Osteoblast (primary cell): Measurements from ENCODE around the gene CCNJ. TPM values are rescaled to one million over a fixed set of nuclear protein-coding genes. Genes with fewer than 3 reads are reported as not detected.

Source experiments
- DNase-seq: peaks from one replicate; pipeline ENCODE4 v3.0.0; 2011; ENCODE audit warnings: low spot score, mixed read lengths; ENCODE audit not compliant: insufficient read length; ENCODE audit errors: missing footprints
- H2AFZ ChIP-seq: 2 replicates; pipeline ENCODE4 v1.6.0; 2011; ENCODE audit warnings: mild to moderate bottlenecking, low read length
- H3K27ac ChIP-seq: 2 replicates; pipeline ENCODE4 v1.5.1; 2011; ENCODE audit warnings: mild to moderate bottlenecking, low read depth, low read length, moderate library complexity
- H3K27me3 ChIP-seq: 2 replicates; pipeline ENCODE4 v1.6.0; 2012; ENCODE audit warnings: mild to moderate bottlenecking, control low read depth, inconsistent platforms, low read length, moderate library complexity; ENCODE audit not compliant: insufficient read depth
- H3K36me3 ChIP-seq: 2 replicates; pipeline ENCODE4 v1.5.1; 2011; ENCODE audit warnings: mild to moderate bottlenecking, low read length, control low read depth, moderate library complexity; ENCODE audit not compliant: insufficient read depth
- H3K4me1 ChIP-seq: 2 replicates; pipeline ENCODE4 v1.5.1; 2011; ENCODE audit warnings: mild to moderate bottlenecking, low read length, control low read depth, moderate library complexity; ENCODE audit not compliant: insufficient read depth
- H3K4me2 ChIP-seq: 2 replicates; pipeline ENCODE4 v1.6.0; 2011; ENCODE audit warnings: mild to moderate bottlenecking, low read length; ENCODE audit not compliant: insufficient read depth
- H3K4me3 ChIP-seq: fragments of 200-600 bp; sonication (generic); 3 replicates; pipeline ENCODE4 v1.5.1; 2012; ENCODE audit warnings: mild to moderate bottlenecking, low read length, inconsistent platforms; ENCODE audit not compliant: insufficient read depth
- H3K79me2 ChIP-seq: 2 replicates; pipeline ENCODE4 v1.6.0; 2012; ENCODE audit warnings: mild to moderate bottlenecking, low read length, control low read depth, inconsistent platforms; ENCODE audit not compliant: insufficient read depth
- H3K9me3 ChIP-seq: 2 replicates; pipeline ENCODE4 v1.5.1; 2011; ENCODE audit warnings: low read depth, low read length, control low read depth
- H4K20me1 ChIP-seq: 2 replicates; pipeline ENCODE4 v1.6.0; 2012; ENCODE audit warnings: mild to moderate bottlenecking, low read length, control low read depth; ENCODE audit not compliant: insufficient read depth
- total RNA-seq: library from RNA; depleted of rRNA; stranded (reverse); fragments of >200 nt; gene quantifications from 2 replicates; pipeline ENCODE4 v1.2.3, GENCODE V29; 2012
- TF ChIP-seq, protein P1 (sequence below): IDR thresholded peaks from 2 replicates; pipeline ENCODE4 v1.5.1; 2011; ENCODE audit warnings: mild to moderate bottlenecking, low read depth, low read length, moderate library complexity; ENCODE audit errors: extremely low read depth

The CCNJ gene
- total RNA-seq, 1 donor = 5.8 TPM

DNA sequence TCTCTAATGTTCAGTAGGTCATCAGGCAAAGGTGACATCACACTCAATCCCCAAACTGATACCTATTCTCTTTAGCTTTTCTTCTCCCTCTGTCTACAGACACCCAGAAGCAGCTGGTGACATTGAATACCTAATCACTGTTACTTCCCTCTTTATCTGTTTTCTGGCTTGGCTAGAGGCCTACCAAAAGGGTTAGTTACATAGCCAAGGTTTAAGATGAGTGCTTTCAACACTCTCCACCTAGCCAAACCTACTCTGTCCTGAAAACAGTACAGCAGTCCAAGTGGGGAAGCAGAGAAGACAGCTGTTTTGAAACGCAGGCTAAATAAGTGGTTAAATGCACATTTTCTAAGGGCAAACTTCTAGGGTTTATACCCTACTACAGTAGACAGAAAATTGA lies 39.4 kb downstream of the CCNJ start:
- Histone ChIP-seq H3K36me3 (no peaks in the 10 kb centered on the region), H3K4me1 (no peaks in the 10 kb centered on the region), H3K4me3 (no peak overlapping the region), H3K79me2 (no peaks in the 10 kb centered on the region), H2AFZ (no peak overlapping the region), H3K4me2 (no peak overlapping the region), H4K20me1 (no peaks in the 10 kb centered on the region), H3K27me3 (no peaks in the 10 kb centered on the region), H3K9me3 (no peaks in the 10 kb centered on the region), H3K27ac (no peak overlapping the region)
- TF ChIP-seq, protein P1, sequence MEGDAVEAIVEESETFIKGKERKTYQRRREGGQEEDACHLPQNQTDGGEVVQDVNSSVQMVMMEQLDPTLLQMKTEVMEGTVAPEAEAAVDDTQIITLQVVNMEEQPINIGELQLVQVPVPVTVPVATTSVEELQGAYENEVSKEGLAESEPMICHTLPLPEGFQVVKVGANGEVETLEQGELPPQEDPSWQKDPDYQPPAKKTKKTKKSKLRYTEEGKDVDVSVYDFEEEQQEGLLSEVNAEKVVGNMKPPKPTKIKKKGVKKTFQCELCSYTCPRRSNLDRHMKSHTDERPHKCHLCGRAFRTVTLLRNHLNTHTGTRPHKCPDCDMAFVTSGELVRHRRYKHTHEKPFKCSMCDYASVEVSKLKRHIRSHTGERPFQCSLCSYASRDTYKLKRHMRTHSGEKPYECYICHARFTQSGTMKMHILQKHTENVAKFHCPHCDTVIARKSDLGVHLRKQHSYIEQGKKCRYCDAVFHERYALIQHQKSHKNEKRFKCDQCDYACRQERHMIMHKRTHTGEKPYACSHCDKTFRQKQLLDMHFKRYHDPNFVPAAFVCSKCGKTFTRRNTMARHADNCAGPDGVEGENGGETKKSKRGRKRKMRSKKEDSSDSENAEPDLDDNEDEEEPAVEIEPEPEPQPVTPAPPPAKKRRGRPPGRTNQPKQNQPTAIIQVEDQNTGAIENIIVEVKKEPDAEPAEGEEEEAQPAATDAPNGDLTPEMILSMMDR = no peak
- peak; percentile 8 for DNase-seq

DNA sequence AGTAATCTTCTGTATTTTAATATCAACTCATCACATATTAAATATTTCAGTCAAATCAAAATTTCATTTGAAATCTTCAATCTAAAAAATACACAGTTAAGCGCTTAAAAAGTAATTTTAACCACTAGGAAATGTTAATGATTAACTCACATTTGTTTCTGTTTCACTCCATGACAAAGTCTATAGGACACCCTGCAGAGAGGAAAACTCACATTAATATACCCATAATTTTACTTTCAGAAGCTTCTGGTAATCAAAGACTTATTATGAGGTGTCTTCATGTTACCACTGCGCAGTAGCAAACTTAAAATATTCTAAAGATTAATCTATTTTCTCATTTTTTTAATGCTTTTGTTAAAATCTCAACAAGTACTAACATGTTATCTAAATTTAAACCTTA lies 45.7 kb downstream of the CCNJ start:
- no peak for DNase-seq
- Histone ChIP-seq H3K36me3 (no peaks in the 10 kb centered on the region), H3K9me3 (no peaks in the 10 kb centered on the region), H4K20me1 (no peaks in the 10 kb centered on the region), H3K4me3 (peak overlapping the region; percentile 97), H2AFZ (peak overlapping the region; percentile 100), H3K79me2 (no peaks in the 10 kb centered on the region), H3K27me3 (peaks cover 25% of the 10 kb centered on the region), H3K4me1 (no peaks in the 10 kb centered on the region), H3K4me2 (peak overlapping the region; percentile 98), H3K27ac (no peak overlapping the region)
- TF ChIP-seq, protein P1 = no peak

DNA sequence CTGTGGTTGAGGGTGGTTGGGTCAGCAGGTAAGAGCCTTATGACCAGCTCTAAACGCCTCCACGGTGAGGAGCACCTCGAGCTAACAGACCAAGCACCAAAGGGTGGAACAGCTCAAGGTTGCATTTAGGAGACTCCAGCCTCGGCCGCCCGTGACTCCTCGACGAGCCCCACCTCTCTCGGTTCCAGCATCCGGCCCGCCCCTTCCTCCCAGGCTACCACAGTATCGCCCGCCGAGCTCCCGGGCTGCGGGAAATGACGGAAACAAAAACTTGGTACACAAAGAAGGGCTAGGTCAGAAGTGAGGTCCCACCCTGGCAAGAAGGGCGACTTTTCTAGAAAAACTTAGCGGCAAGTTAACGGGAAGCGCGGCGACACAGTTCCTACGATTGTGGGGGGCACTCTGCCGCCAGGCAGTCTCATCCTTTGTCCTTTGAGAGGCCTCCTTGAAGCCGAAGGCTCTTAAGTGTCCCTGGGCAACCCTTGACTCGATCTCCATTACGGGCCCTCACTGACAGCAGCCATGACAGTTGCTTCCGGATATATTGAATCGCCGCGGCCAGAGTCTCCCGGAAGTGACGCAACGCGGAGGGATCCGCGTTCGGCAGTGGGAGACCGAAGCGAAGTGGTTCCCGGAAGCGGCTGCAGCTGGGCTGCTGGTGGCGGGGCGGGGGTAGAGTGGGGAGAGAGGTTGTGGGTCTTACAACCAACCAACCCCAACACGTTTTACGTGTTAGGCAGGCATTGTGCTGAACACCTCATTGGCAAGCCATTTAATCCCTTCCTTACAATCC lies 46.5 kb downstream of the CCNJ start:
- DNase-seq = peak; percentile 92
- Histone ChIP-seq H3K27me3 (peaks cover 32% of the 10 kb centered on the region), H3K79me2 (no peaks in the 10 kb centered on the region), H3K4me2 (peak overlapping the region; percentile 98), H4K20me1 (no peaks in the 10 kb centered on the region), H3K36me3 (no peaks in the 10 kb centered on the region), H3K9me3 (no peaks in the 10 kb centered on the region), H3K27ac (peak overlapping the region; percentile 93), H3K4me1 (no peaks in the 10 kb centered on the region), H3K4me3 (peak overlapping the region; percentile 97), H2AFZ (peak overlapping the region; percentile 100)
- TF ChIP-seq, protein P1 = no peak

DNA sequence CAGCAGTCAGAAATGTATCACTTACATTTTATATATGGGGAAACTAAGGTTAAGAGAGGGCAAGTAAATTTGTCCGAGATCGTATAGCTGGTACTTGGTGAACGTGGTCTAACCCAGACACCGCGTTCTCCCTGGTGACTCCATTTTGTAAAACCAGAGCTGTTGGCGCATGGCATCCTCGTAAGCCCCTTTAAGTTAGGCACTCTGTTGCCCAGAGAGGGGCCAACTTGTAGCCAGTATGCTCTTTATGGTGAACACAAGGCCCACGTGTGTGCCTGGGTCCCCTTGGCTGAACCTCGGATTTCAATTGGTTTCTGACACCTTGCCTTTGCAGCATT lies 47.0 kb downstream of the CCNJ start:
- peak overlapping the region; percentile 100 for H2AFZ ChIP-seq
- TF ChIP-seq, protein P1 = no peak
- peak overlapping the region; percentile 93 for H3K27ac ChIP-seq
- H3K36me3 ChIP-seq = no peaks in the 10 kb centered on the region
- H3K4me1 ChIP-seq = no peaks in the 10 kb centered on the region
- no peak for DNase-seq
- no peaks in the 10 kb centered on the region for H3K79me2 ChIP-seq
- no peaks in the 10 kb centered on the region for H3K9me3 ChIP-seq
- H3K4me2 ChIP-seq = peak overlapping the region; percentile 98
- H3K4me3 ChIP-seq = peak overlapping the region; percentile 97
- H3K27me3 ChIP-seq = peaks cover 38% of the 10 kb centered on the region
- H4K20me1 ChIP-seq = no peaks in the 10 kb centered on the region
